HCT116 (cell line): ENCODE results near the gene C16orf82. TPM values are rescaled to one million over a fixed set of nuclear protein-coding genes. Genes with fewer than 3 reads are reported as not detected.

Experiments
- ATAC-seq: fragments of 200-7000 bp; cut with Tn5 transposase; 2 replicates; pipeline ENCODE4 v1.9.1; 2020; ENCODE audit warnings: mild to moderate bottlenecking, moderate library complexity
- BruUV-seq: library from RNA; stranded (reverse); fragments of 400-500 nt; replicated peaks from 2 replicates; lab custom pipeline; 2021; lab: Mats Ljungman, UMichigan
- CTCF ChIA-PET: fragments of 300-600 bp; sonication (Branson Sonifier 250); formaldehyde crosslinking; loops from one replicate; lab custom pipeline; 2021; ENCODE audit warnings: antibody characterized with exemption; lab: Charles Lee
- POLR2A ChIA-PET: fragments of 300-600, 350-600 bp; sonication (Branson Sonifier 250); formaldehyde crosslinking; loops from one replicate; lab custom pipeline; 2021; ENCODE audit warnings: antibody characterized with exemption; lab: Charles Lee
- RAD21 ChIA-PET, 2 experiments: fragments of 300-600 bp; sonication (Branson Sonifier 250); formaldehyde crosslinking; loops; one replicate each; lab custom pipeline; 2023; ENCODE audit warnings: low total read pairs in 2 of 2; ENCODE audit not compliant: uncharacterized antibody in 2 of 2, unreplicated experiment in 2 of 2, low non-redundant PET in 1 of 2; lab: Charles Lee
- DNase-seq: peaks from one replicate; pipeline ENCODE4 v3.0.0-alpha.2; 2010; ENCODE audit warnings: low read depth, low spot score
- H2AFZ ChIP-seq: fragments of 200-600 bp; shearing (Covaris generic), sonication (generic); 2 replicates; pipeline ENCODE4 v1.6.1; 2017; ENCODE audit warnings: low read depth, mixed run types, mixed read lengths, antibody characterized with exemption, low read length; ENCODE audit not compliant: poor library complexity, severe bottlenecking
- H3K27ac ChIP-seq: 2 replicates; pipeline ENCODE4 v1.5.1; 2012; ENCODE audit warnings: low read depth, low read length
- H3K27me3 ChIP-seq: fragments of 200-600 bp; sonication (generic); 2 replicates; pipeline ENCODE4 v1.6.1; 2016; ENCODE audit warnings: mixed run types, low read length, mixed read lengths; ENCODE audit not compliant: insufficient read depth
- H3K36me3 ChIP-seq, 2 experiments: fragments of 200-500 bp in 1 of 2; fragments of 200-600 bp in 1 of 2; sonication (Bioruptor generic) in 1 of 2; sonication (generic) in 1 of 2; 2 replicates each; pipeline versions ENCODE4 v1.5.1 to v1.6.1; 2014 to 2016; ENCODE audit warnings: low read length in 2 of 2, inconsistent platforms in 1 of 2, mixed read lengths in 1 of 2, mixed run types in 1 of 2; ENCODE audit not compliant: insufficient read depth in 2 of 2, control insufficient read depth in 1 of 2
- H3K4me1 ChIP-seq, 2 experiments: fragments of 200-600 bp in 1 of 2; sonication (generic) in 1 of 2; 2 replicates each; pipeline versions ENCODE4 v1.5.1 to v1.6.1; 2012 to 2017; ENCODE audit warnings: low read length in 2 of 2, inconsistent platforms in 1 of 2, mild to moderate bottlenecking in 1 of 2, mixed read lengths in 1 of 2, mixed run types in 1 of 2, moderate library complexity in 1 of 2; ENCODE audit not compliant: insufficient read depth in 2 of 2, control insufficient read depth in 1 of 2
- H3K4me2 ChIP-seq: fragments of 200-600 bp; sonication (generic); 2 replicates; pipeline ENCODE4 v1.6.1; 2017; ENCODE audit warnings: mixed run types, low read length, mixed read lengths
- H3K4me3 ChIP-seq, 2 experiments: fragments of 200-600 bp in 1 of 2; sonication (generic) in 1 of 2; replicated peaks in 1 of 2; 2 replicates each; pipeline ENCODE4 v1.5.1; 2011 to 2016; ENCODE audit warnings: low read length in 2 of 2, control low read depth in 1 of 2, low read depth in 1 of 2, mild to moderate bottlenecking in 1 of 2, mixed read lengths in 1 of 2, mixed run types in 1 of 2
- H3K79me2 ChIP-seq: fragments of 200-600 bp; sonication (generic); 2 replicates; pipeline ENCODE4 v1.6.1; 2017; ENCODE audit warnings: mild to moderate bottlenecking, mixed run types, low read length, moderate library complexity, mixed read lengths; ENCODE audit not compliant: insufficient read depth
- H3K9ac ChIP-seq: fragments of 200-600 bp; sonication (generic); 2 replicates; pipeline ENCODE4 v1.6.1; 2016; ENCODE audit warnings: low read length, mixed read lengths
- H3K9me2 ChIP-seq: fragments of 200-600 bp; sonication (generic), shearing (Covaris generic); 2 replicates; pipeline ENCODE4 v1.6.1; 2017; ENCODE audit warnings: mixed run types, mild to moderate bottlenecking, moderate library complexity; ENCODE audit not compliant: insufficient read depth
- H3K9me3 ChIP-seq, 2 experiments: fragments of 200-500 bp in 1 of 2; fragments of 200-600 bp in 1 of 2; sonication (Bioruptor generic) in 1 of 2; sonication (generic) in 1 of 2; 2 replicates each; pipeline ENCODE4 v1.6.1; 2014 to 2017; ENCODE audit warnings: low read length in 2 of 2, mixed read lengths in 2 of 2, inconsistent platforms in 1 of 2, low read depth in 1 of 2, mild to moderate bottlenecking in 1 of 2, mixed run types in 1 of 2, moderate library complexity in 1 of 2; ENCODE audit not compliant: control insufficient read depth in 1 of 2, insufficient read depth in 1 of 2
- H4K20me1 ChIP-seq: fragments of 200-600 bp; sonication (generic), shearing (Covaris generic); 2 replicates; pipeline ENCODE4 v1.6.1; 2017; ENCODE audit warnings: mixed run types, mild to moderate bottlenecking, moderate library complexity; ENCODE audit not compliant: insufficient read depth
- CBX3 ChIP-seq: IDR thresholded peaks from 2 replicates; pipeline ENCODE4 v1.6.1; 2012; ENCODE audit warnings: low read depth
- CTCF ChIP-seq, 3 experiments: fragments of 200-600 bp in 1 of 3; sonication (generic) in 1 of 3; IDR thresholded peaks in 2 of 3; conservative IDR thresholded peaks in 1 of 3; 2 replicates each; pipeline ENCODE4 v1.5.1; 2012 to 2017; ENCODE audit warnings: low read depth in 2 of 3, low read length in 2 of 3, antibody characterized with exemption in 1 of 3, borderline replicate concordance in 1 of 3, control low read depth in 1 of 3, mild to moderate bottlenecking in 1 of 3, mixed read lengths in 1 of 3, mixed run types in 1 of 3, moderate library complexity in 1 of 3; ENCODE audit not compliant: insufficient read depth in 1 of 3
- REST ChIP-seq: IDR thresholded peaks from 2 replicates; pipeline ENCODE4 v1.6.1; 2012; ENCODE audit warnings: low read depth
- intact Hi-C: fragments of 100-400 bp; cut with micrococcal nuclease; formaldehyde crosslinking; loops from 2 replicates; pipeline ENCODE4 v1.10.0; 2022
- total RNA-seq: library from RNA; stranded (reverse); gene quantifications from one replicate; pipeline ENCODE4 v1.2.1, GENCODE V29; 2021; ENCODE audit not compliant: unreplicated experiment

C16orf82 gene
- total RNA-seq, 1 experiment from 2014 or later: not detected

GRCh38 chr16:27110524-27110896 lies 43.8 kb downstream of the C16orf82 start:
- DNase-seq: no peak
- no peaks in the 10 kb centered on the region for H3K9me3 ChIP-seq
- no peak overlapping the region for H2AFZ ChIP-seq
- peak overlapping the region; percentile 76 for H3K4me2 ChIP-seq
- H3K27ac ChIP-seq: no peak overlapping the region
- H3K9ac ChIP-seq: no peak overlapping the region
- POLR2A ChIA-PET: interaction anchor here (0.7 to 1.7 kb wide), 2 partner anchors 93 to 347 kb away, joined by 3 to 6 read pairs; partner anchors contain the start of gene KDM8
- CTCF ChIA-PET: interaction anchor here (0.6 to 1.7 kb wide), 25 partner anchors 8 to 1834 kb away, joined by 3 to 12 read pairs (median 4); no protein-coding TSS in a partner anchor
- no peaks in the 10 kb centered on the region for H3K27me3 ChIP-seq
- no peak for ATAC-seq
- RAD21 ChIA-PET: interaction anchor here (0.6 to 0.7 kb wide), 5 partner anchors 159 to 1407 kb away, joined by 3 to 8 read pairs (median 7); no protein-coding TSS in a partner anchor
- intact Hi-C loops: no loop called here
- TF ChIP-seq CBX3: no peak
- no peak for TF ChIP-seq CTCF (IDR thresholded peaks at IDR 0.05 in 2 of 3, conservative IDR thresholded peaks at IDR 0.05 in 1 of 3; ENCODE audit: borderline replicate concordance in 1 of 3, insufficient read depth in 1 of 3, low read depth in 2 of 3, low read length in 2 of 3)
- TF ChIP-seq REST: no peak
- TF ChIP-seq, all 23 proteins: peak for 0
- peaks cover 7 to 16% of the 10 kb centered on the region in 2 experiments for H3K4me1 ChIP-seq
- H3K79me2 ChIP-seq: no peaks in the 10 kb centered on the region
- no peaks in the 10 kb centered on the region for H3K36me3 ChIP-seq
- no peaks in the 10 kb centered on the region for H4K20me1 ChIP-seq
- H3K9me2 ChIP-seq: no peaks in the 10 kb centered on the region
- H3K4me3 ChIP-seq: no peak overlapping the region
- no TSS peak for BruUV-seq
